Gastrocnemius medialis (tissue), 4 donors: ENCODE data around the gene S100A1. TPM values are rescaled to one million over a fixed set of nuclear protein-coding genes. Genes with fewer than 3 reads are reported as not detected.
"Not testable (repeated sequence)": the region's sequence is repeated elsewhere in the genome, so short reads cannot be mapped to it uniquely, and the experiment has no call there.

Experiments used
- ATAC-seq, 2 donors: fragments of 150-250 bp; one replicate each; pipeline ENCODE4 v1.9.1; 2016
- DNase-seq, 2 donors: peaks; one replicate each; pipeline ENCODE4 v3.0.0-alpha.2; 2019
- H3K27ac ChIP-seq, 4 donors: fragments of 200-600 bp; sonication (generic); 1 replicate in 1 of 4; 2 replicates in 3 of 4; pipeline ENCODE4 v1.5.1; 2016 to 2018; ENCODE audit warnings: mild to moderate bottlenecking in 2 of 4, moderate library complexity in 1 of 4
- H3K27me3 ChIP-seq, 3 donors: fragments of 200-600 bp; sonication (generic) in 2 of 3; 1 replicate in 1 of 3; 2 replicates in 2 of 3; pipeline versions ENCODE4 v1.5.1 to v1.6.0; 2016 to 2019; ENCODE audit warnings: mild to moderate bottlenecking in 1 of 3, moderate library complexity in 1 of 3
- H3K36me3 ChIP-seq, 2 donors: fragments of 200-600 bp; sonication (generic) in 1 of 2; one replicate each; pipeline ENCODE4 v1.5.1; 2017 to 2018
- H3K4me1 ChIP-seq, 2 donors: fragments of 200-600 bp; sonication (generic) in 1 of 2; one replicate each; pipeline ENCODE4 v1.5.1; 2016 to 2017; ENCODE audit warnings: mild to moderate bottlenecking in 2 of 2
- H3K4me3 ChIP-seq, 4 donors: fragments of 200-600 bp; sonication (generic) in 3 of 4; 1 replicate in 1 of 4; 2 replicates in 3 of 4; pipeline ENCODE4 v1.5.1; 2016 to 2019; ENCODE audit warnings: mild to moderate bottlenecking in 2 of 4
- H3K9me3 ChIP-seq, 3 donors: fragments of 200-600 bp; sonication (generic) in 2 of 3; 1 replicate in 1 of 3; 2 replicates in 2 of 3; pipeline ENCODE4 v1.5.1; 2016 to 2019
- POLR2A ChIP-seq, 2 donors: fragments of 450-650 bp; IDR thresholded peaks; one replicate each; pipeline ENCODE4 v1.6.1; 2017; ENCODE audit warnings: antibody characterized with exemption in 2 of 2, mild to moderate bottlenecking in 2 of 2, moderate library complexity in 2 of 2
- in situ Hi-C, 4 donors: fragments of 200-750 bp; cut with MboI; loops; one replicate each; pipeline versions ENCODE4 v1.15.0 to v1.8.0; 2017; ENCODE audit warnings: low sequenced_read_pairs in 4 of 4
- intact Hi-C: fragments of 100-400 bp; cut with DNase I; formaldehyde crosslinking; loops from one replicate; pipeline ENCODE4 v1.15.1; 2023; ENCODE audit warnings: low total_unique reads
- total RNA-seq, 4 donors: library from RNA; depleted of rRNA; stranded (reverse); fragments of >200 nt; gene quantifications; one replicate each; pipeline versions ENCODE4 v1.1.0 to v1.2.3, GENCODE V29; 2016
- TF ChIP-seq, protein P1 (sequence below), 5 experiments: fragments of 450-650 bp in 3 of 5; fragments of 200-600 bp in 2 of 5; sonication (generic) in 2 of 5; IDR thresholded peaks in 4 of 5; conservative IDR thresholded peaks in 1 of 5; 1 replicate in 4 of 5; 2 replicates in 1 of 5; pipeline ENCODE4 v1.5.1; 2016 to 2019; ENCODE audit warnings: antibody characterized with exemption in 5 of 5, mild to moderate bottlenecking in 3 of 5, moderate library complexity in 3 of 5

The S100A1 gene
- 100 to 1,000 TPM; 390 to 932 (median 616) TPM for total RNA-seq

DNA sequence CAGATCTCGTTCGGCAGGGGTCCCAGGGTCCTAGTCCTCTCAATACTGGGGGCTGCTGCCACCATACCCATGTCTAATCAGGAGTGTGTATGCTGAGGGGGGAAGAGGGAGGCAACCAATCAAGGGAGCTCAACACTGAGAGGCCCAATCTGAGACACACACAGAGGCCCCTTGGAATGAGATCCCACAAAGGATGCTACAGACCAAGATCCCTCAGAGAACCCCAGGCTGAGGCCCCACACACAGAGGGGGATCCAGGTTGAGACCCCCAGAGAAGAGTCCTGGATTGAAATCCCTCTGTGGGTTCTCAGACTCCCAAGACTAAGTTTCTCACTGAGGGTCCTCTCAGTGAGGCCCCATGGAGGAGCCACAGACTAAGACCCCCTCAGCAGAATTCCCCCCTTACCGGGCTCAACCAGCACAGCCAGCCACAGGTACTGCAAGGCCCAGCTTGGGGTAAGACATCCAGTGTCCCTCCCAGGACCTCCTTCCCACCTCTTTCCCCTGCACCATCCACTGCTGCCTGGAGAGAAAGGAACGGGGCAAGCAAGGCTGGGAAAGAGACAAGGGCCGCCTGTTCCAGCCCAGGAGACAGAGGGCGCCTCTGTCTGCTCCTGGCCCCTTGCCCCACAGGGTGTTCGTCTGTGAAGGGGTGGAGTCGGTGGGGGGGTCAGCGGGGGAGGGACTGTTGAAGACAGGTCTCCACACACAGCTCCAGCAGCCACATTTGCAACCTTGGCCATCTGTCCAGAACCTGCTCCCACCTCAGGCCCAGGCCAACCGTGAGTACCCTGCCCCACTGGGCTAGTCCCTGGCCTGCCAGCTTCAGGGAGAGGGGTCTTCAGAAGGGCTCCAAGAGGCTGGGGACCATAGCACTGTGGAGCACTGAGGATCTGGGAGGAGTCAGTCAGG, at the start of gene S100A1:
TSS of gene S100A1 (plus strand) at position 720 of the 912 bp plus-strand sequence. CDS start 2,088 bp downstream, outside the sequence.
- peak; percentile 85 to 94 for DNase-seq
- Histone ChIP-seq H3K4me1 (peaks cover 42 to 56% of the 10 kb centered on the region in 2 donors), H3K27ac (peak within 1 kb of the TSS; percentile 95 to 100 (median 100)), H3K4me3 (peak within 1 kb of the TSS; percentile 62 to 76 (median 64)), H3K9me3 (no peaks in the 10 kb centered on the region), H3K36me3 (peaks cover 0 to 15% of the 10 kb centered on the region in 2 donors), H3K27me3 (no peaks in the 10 kb centered on the region)
- peak; percentile 48 to 58 for ATAC-seq
- in situ Hi-C loops (no loop called here), intact Hi-C loops (loop anchor here (1.0 kb wide), 1 partner anchor 43 kb away; no protein-coding TSS in a partner anchor)
- TF ChIP-seq, protein P1, sequence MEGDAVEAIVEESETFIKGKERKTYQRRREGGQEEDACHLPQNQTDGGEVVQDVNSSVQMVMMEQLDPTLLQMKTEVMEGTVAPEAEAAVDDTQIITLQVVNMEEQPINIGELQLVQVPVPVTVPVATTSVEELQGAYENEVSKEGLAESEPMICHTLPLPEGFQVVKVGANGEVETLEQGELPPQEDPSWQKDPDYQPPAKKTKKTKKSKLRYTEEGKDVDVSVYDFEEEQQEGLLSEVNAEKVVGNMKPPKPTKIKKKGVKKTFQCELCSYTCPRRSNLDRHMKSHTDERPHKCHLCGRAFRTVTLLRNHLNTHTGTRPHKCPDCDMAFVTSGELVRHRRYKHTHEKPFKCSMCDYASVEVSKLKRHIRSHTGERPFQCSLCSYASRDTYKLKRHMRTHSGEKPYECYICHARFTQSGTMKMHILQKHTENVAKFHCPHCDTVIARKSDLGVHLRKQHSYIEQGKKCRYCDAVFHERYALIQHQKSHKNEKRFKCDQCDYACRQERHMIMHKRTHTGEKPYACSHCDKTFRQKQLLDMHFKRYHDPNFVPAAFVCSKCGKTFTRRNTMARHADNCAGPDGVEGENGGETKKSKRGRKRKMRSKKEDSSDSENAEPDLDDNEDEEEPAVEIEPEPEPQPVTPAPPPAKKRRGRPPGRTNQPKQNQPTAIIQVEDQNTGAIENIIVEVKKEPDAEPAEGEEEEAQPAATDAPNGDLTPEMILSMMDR (IDR thresholded peaks at IDR 0.05 in 4 of 5, conservative IDR thresholded peaks at IDR 0.05 in 1 of 5), result peak in 3 of 5 experiments; percentile 20 to 59 (median 45)
- TF ChIP-seq POLR2A (IDR thresholded peaks at IDR 0.05), result peak; percentile 38 to 67

DNA sequence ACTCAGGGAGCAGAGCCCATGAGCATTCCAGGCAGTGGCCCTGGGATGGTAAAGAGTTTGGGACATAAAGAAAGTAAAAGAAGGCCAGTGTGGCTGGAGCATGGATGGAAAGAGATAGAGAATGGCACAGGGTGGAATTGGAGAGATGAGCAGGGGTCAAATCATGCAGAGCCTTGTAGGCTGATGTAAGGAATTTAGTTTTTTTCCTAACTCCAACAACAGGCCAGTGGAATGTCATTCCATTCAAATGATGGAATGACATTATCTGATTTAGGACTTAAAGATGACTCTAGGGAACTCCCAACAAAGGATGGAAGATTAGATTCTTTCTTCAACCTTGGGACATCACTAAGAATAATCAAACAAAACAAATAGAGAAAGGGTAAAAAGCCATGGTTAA, 49.7 kb upstream of the S100A1 start:
- TF ChIP-seq, protein P1 (IDR thresholded peaks at IDR 0.05 in 4 of 5, conservative IDR thresholded peaks at IDR 0.05 in 1 of 5), result no peak
- TF ChIP-seq POLR2A (IDR thresholded peaks at IDR 0.05), result no peak

DNA sequence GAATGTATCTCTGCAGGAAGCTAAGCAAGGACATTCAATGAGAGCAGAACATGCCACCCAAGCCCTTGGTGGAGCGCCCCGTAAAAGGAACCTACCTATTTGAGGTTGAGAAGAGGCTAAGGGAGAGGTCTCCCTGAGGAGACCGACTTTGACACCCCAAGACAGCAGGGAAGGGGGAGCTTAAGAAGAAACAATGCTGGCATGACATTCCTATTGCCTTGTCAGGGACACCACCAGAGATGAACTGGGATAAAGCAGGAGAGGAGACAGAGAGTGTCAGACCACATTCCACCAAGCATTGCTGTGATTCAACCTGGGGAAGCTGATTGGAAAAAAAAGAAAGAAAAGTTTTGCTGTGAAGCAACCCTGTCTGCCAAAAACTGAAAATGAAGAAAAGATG, 49.3 kb upstream of the S100A1 start:
- no peak overlapping the region for H3K4me3 ChIP-seq
- in situ Hi-C loops, result loop anchor here in 1 of 4 donors (25.0 kb wide), 1 partner anchor 158 kb away; the partner anchor contains the start of gene INTS3
- no peak overlapping the region for H3K27ac ChIP-seq
- intact Hi-C loops, result no loop called here
- DNase-seq, result no peak
- TF ChIP-seq, protein P1 (IDR thresholded peaks at IDR 0.05 in 4 of 5, conservative IDR thresholded peaks at IDR 0.05 in 1 of 5), result no peak
- TF ChIP-seq POLR2A (IDR thresholded peaks at IDR 0.05), result no peak
- peaks cover 0 to 4% (median 0%) of the 10 kb centered on the region in 3 donors for H3K27me3 ChIP-seq
- H3K4me1 ChIP-seq, result no peaks in the 10 kb centered on the region
- no peaks in the 10 kb centered on the region for H3K9me3 ChIP-seq
- no peaks in the 10 kb centered on the region for H3K36me3 ChIP-seq
- ATAC-seq, result no peak

More for the DNA sequence above, 49.7 kb upstream of the S100A1 start:
- in situ Hi-C loops, result loop anchor here in 1 of 4 donors (25.0 kb wide), 1 partner anchor 159 kb away; the partner anchor contains the start of gene INTS3
- H3K9me3 ChIP-seq, result no peaks in the 10 kb centered on the region
- H3K27ac ChIP-seq, result no peak overlapping the region
- H3K36me3 ChIP-seq, result no peaks in the 10 kb centered on the region
- no peaks in the 10 kb centered on the region for H3K4me1 ChIP-seq
- no peak overlapping the region for H3K4me3 ChIP-seq
- intact Hi-C loops, result no loop called here
- no peak for ATAC-seq
- DNase-seq, result no peak
- H3K27me3 ChIP-seq, result peaks cover 0 to 4% (median 0%) of the 10 kb centered on the region in 3 donors

DNA sequence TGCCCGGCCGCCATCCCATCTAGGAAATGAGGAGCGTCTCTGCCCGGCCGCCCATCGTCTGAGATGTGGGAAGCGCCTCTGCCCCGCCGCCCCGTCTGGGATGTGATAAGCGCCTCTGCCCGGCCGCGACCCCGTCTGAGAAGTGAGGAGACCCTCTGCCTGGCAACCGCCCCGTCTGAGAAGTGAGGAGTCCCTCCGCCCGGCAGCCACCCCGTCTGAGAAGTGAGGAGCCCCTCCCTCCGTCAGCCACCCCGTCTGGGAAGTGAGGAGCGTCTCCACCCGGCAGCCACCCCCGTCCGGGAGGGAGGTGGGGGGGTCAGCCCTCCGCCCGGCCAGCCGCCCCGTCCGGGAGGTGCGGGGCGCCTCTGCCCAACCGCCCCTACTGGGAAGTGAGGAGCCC, 45.4 kb upstream of the S100A1 start:
- DNase-seq, intact Hi-C loops, ATAC-seq, H3K27me3 ChIP-seq, H3K9me3 ChIP-seq, H3K4me1 ChIP-seq, H3K27ac ChIP-seq, H3K4me3 ChIP-seq, H3K36me3 ChIP-seq: not testable (repeated sequence)
- in situ Hi-C loops, result loop anchor here in 1 of 4 donors (25.0 kb wide), 1 partner anchor 154 kb away; the partner anchor contains the start of gene INTS3

DNA sequence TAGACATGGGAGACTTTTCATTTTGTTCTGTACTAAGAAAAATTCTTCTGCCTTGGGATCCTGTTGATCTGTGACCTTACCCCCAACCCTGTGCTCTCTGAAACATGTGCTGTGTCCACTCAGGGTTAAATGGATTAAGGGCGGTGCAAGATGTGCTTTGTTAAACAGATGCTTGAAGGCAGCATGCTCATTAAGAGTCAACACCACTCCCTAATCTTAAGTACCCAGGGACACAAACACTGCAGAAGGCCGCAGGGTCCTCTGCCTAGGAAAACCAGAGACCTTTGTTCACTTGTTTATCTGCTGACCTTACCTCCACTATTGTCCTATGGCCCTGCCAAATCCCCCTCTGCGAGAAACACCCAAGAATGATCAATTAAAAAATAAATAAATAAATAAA, 44.7 kb upstream of the S100A1 start:
- ATAC-seq, H3K36me3 ChIP-seq, H3K4me1 ChIP-seq, intact Hi-C loops, H3K4me3 ChIP-seq, H3K9me3 ChIP-seq, DNase-seq, H3K27ac ChIP-seq, H3K27me3 ChIP-seq: not testable (repeated sequence)
- in situ Hi-C loops, result loop anchor here in 1 of 4 donors (25.0 kb wide), 1 partner anchor 154 kb away; the partner anchor contains the start of gene INTS3
